AG09309 (cell line): ENCODE measurements around the gene FBXO33.

ENCODE experiments used
- DNase-seq: peaks from one replicate; pipeline ENCODE4 v3.0.0-alpha.2; 2010; ENCODE audit warnings: low read depth
- H3K4me3 ChIP-seq: 2 replicates; pipeline ENCODE4 v1.5.1; 2011; ENCODE audit warnings: mild to moderate bottlenecking, low read depth, low read length, moderate library complexity; ENCODE audit not compliant: control insufficient read depth
- TF ChIP-seq, protein P1 (sequence below): IDR thresholded peaks from 2 replicates; pipeline ENCODE4 v1.5.1; 2011; ENCODE audit warnings: mild to moderate bottlenecking, low read depth, low read length, inconsistent platforms; ENCODE audit not compliant: insufficient read depth, control insufficient read depth; ENCODE audit errors: missing control alignments

Gene FBXO33

GRCh38 chr14:39382463-39382862 lies 49.8 kb downstream of the FBXO33 start:
- DNase-seq, result no peak
- no peak overlapping the region for H3K4me3 ChIP-seq
- TF ChIP-seq, protein P1, sequence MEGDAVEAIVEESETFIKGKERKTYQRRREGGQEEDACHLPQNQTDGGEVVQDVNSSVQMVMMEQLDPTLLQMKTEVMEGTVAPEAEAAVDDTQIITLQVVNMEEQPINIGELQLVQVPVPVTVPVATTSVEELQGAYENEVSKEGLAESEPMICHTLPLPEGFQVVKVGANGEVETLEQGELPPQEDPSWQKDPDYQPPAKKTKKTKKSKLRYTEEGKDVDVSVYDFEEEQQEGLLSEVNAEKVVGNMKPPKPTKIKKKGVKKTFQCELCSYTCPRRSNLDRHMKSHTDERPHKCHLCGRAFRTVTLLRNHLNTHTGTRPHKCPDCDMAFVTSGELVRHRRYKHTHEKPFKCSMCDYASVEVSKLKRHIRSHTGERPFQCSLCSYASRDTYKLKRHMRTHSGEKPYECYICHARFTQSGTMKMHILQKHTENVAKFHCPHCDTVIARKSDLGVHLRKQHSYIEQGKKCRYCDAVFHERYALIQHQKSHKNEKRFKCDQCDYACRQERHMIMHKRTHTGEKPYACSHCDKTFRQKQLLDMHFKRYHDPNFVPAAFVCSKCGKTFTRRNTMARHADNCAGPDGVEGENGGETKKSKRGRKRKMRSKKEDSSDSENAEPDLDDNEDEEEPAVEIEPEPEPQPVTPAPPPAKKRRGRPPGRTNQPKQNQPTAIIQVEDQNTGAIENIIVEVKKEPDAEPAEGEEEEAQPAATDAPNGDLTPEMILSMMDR, result no peak

DNA sequence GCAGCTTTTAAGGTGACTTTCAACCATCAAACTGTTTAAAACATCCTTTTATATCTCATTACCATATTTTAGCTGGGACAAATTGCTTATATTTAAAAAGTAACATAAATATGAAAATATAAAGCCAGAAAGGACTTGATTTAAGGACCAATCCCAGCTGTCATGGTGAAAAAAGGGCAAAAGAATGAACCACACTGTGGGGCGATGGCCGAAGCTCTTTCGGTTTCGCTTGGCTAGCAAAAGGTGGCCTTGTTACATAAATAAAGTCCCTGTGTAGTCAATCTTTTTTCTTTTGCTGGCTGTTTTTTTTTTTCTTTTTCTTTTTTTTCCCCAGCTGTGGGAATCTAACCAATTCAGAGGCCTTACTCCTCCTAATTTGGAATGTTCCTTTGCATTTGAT lies 50.9 kb downstream of the FBXO33 start:
- TF ChIP-seq, protein P1, result no peak
- no peak for DNase-seq

DNA sequence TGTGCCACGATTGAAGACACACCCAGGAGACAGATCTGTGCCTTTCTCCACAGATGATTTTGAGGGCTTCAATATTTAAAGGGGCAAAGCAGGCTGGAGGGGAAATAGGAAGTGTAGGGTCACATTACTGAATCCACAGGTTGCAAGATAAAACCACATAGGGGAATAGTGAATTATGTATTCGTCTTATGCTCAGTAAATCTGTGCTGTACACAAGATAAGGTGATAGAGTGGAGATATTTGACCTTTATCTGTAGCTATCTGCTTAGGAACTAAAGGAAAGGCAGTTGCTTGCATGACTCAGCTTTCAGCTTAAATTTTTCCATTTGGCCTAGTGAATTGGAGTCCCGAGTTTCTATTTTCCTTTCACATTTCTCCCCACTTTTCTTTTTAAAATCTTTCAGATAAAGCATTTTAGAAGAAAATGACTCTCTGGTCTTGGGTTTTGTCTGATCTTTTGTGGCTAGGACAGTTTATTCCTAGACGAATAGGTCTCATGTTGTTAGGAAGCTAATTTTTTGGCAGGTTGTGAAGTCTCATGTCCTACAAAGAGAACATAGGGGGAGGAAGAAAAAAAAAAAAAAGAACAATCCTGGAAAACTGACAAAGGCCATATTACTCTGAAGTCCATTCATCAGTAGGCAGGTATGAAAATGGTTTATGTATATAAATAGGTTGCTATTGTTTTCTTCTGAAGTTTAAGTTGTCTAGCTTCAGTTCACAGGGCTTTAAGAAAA lies 55.4 kb downstream of the FBXO33 start:
- DNase-seq, result no peak
- TF ChIP-seq, protein P1, result no peak
- H3K4me3 ChIP-seq, result no peak overlapping the region

More for the DNA sequence above, 50.9 kb downstream of the FBXO33 start:
- no peak overlapping the region for H3K4me3 ChIP-seq

DNA sequence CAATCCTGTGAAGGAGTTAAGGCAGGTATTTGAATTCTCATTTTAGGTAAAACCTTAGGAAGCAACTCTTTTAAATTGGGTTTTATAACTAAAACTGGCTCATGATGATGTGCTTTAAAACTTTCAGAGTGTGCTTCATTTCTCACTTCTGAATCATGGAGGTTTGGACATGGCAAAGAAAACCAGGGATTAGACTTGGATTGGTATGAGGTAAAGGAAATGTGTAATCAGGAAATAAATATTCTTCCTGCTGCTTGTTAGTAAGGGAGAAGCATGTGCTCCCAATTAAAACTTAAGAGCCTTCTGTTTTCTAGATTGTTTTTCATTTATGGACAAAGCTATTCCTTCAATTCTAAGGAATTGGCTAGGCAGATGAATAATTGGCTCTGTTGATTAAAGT lies 57.4 kb downstream of the FBXO33 start:
- peak; percentile 53 for DNase-seq
- TF ChIP-seq, protein P1, result no peak
- no peak overlapping the region for H3K4me3 ChIP-seq

DNA sequence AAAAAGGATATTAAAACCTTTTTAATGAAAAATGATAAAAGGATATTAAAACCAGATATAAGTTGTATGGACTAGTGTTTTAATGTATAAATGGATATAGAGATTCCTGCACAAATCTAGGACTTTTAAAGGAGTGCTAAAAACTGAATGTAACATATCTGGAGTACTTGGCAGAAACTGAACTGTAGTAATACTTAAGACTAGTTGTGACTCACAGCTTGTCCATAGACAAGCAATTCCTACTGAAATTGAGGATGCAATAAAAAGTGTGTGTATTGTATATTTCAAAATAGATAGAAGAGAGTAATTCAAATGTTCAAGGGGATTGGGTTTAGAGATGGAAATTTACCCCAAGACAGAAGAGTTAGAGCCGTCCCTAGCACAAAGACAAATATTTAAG lies 59.6 kb downstream of the FBXO33 start:
- TF ChIP-seq, protein P1, result no peak
- peak; percentile 27 for DNase-seq
- no peak overlapping the region for H3K4me3 ChIP-seq

- no peak overlapping the region for H3K4me3 ChIP-seq
- TF ChIP-seq, protein P1, result no peak
- no peak for DNase-seq
These were observed 61.8 kb downstream of the FBXO33 start for GRCh38 chr14:39370415-39370814.
